GM19468 (cell line): ENCODE data around the gene ITFG2.
A peak's percentile ranks its signal among the peaks of the same experiment; 100 is the strongest.

ENCODE experiments used
- ATAC-seq: cut with Tn5 transposase; IDR thresholded peaks from one replicate; pipeline ENCODE4 v1.9.1; 2021; ENCODE audit warnings: mild to moderate bottlenecking, moderate library complexity, moderate number of reproducible peaks; ENCODE audit not compliant: unreplicated experiment; ENCODE audit errors: extremely low read depth

ITFG2 gene

DNA sequence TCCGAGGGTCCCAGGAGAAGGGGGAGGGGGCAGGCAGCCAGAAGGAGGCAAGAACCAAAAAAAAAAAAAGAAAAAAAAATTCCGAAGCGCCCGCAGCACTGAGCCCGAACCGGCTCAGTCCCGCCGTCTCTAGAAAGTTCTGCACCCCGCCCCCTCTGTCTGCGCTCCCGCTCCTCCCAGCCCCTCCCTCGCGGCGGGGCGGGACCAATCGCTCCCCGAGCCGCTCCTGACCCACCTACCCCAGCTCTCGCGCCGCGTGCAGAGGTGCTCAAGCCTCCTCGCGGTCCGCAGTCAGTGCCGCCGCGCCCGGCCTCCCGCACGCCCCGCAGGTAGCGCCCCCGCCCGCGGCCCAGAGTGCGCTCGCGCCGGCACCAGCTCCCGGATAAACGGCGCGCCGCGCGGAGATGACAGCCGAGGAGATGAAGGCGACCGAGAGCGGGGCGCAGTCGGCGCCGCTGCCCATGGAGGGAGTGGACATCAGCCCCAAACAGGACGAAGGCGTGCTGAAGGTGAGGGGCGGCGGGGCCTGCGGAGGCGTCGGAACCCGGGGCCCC is 17.7 kb upstream of the ITFG2 start, which contains the start of gene FKBP4:
Gene FKBP4, plus strand, starts transcription at position 235 of the 554 bp plus-strand sequence. Its CDS starts 170 bp downstream, at position 405.
- peak; percentile 62 for ATAC-seq

DNA sequence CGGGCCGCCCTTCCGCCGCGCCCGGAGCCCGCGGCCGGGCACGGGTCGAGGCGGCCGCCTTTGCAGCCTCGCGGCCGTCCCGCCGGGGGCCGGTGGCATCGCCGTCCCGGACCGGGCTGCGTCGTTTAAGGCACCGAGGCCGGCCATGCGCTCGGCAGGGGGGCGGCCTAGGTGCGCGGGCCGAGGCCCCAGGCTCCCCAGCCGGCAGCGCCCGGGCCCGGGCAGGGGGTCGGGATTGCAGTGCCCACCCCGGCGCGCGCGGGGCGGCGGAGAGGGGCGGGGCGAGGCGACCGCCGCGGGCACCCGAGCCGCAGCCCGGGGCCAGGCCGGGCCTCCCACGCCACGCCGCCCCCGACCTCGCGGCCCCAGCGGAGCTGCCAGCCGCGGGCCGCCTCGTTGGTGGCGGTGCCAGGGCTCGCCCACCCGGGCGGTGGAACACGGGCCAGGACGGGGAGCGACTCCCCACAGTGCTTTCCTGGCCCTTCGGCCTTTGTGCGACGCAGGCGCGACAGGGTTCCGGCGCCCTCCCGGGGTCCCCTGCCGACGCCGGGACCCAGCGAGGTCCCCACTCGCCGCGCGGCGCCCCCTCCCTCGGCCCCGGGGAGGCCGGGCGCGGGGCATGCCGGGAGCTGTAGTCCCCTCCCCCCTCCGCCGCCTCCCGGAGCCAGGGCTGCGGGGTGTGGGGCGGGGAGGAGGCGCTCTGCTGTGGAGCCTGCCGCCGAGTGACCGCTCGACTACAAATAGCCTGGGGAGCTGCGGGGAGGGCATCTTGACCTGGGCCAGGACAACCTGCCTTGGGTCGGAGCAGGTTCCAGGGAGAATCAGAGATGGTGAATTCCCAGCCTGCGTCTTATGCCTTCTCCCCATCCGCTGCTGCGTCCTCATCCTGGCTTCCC is 16.9 kb upstream of the ITFG2 start:
- peak; percentile 36 for ATAC-seq

DNA sequence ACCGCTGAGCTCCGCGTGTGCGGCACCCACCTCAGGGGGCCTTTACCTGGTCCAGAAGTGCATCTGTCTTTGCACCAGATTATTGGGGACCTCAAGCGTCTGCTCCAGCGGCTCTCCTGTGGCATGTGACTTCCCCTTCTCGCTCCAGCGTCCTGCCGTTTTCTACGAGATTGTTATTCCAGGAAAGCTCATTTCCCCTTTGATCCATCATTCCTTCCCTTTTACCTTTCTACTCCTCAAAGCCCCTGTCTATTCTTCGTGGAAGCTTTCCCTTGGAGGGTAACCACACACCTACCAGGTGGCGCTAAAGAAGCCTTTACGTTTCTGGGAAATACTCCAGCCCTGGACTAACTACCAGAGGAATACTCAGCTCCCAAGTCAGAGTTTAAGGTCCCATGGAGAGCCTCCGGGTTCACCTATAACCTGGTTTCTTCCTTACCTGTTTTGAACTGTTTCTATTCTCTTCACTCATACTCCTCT is 16.2 kb upstream of the ITFG2 start:
- no peak for ATAC-seq

DNA sequence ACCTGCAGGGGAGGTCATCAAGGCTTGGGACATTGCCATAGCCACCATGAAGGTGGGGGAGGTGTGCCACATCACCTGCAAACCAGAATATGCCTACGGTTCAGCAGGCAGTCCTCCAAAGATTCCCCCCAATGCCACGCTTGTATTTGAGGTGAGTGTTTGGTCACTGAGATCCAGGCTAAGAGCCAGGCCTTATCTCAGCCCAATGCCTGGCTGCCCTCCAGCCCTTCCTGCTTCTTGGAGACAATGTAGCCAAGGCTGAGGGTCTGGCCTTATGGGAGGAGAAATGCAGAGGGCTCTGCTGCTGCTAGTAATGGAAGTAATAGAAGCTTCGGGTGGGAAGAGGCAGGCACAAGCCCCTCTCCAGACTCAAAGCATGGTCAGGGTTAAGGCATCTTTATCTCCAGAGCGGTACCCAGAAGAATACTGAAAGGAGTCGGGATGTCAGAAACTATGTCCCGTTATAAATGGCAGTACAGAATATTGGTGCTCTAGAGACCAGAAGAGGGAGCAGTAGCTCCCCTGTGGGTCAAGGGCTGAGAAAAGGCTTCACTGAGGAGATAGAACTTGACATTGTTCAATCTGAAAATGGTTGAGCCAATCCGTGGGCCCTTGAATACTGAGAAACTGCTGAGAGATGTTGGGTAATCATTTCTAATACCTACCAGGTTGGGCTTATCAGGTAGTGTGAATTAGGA is 14.6 kb upstream of the ITFG2 start:
- ATAC-seq: no peak

DNA sequence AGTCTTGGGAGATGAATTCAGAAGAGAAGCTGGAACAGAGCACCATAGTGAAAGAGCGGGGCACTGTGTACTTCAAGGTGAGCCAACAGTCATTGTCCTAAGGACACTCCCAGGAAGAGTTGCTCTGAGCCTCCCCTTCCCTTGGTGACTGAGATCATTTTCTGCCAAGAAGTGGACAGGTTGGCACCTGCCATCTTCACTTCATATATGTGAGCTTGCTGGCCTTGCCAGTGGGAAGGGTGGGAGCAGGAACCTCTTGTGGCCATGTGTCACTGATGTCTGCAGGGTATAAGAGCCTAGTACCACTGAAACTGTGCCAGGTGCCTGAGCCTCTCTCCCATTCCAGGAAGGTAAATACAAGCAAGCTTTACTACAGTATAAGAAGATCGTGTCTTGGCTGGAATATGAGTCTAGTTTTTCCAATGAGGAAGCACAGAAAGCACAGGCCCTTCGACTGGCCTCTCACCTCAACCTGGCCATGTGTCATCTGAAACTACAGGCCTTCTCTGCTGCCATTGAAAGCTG is 12.4 kb upstream of the ITFG2 start:
- no peak for ATAC-seq

DNA sequence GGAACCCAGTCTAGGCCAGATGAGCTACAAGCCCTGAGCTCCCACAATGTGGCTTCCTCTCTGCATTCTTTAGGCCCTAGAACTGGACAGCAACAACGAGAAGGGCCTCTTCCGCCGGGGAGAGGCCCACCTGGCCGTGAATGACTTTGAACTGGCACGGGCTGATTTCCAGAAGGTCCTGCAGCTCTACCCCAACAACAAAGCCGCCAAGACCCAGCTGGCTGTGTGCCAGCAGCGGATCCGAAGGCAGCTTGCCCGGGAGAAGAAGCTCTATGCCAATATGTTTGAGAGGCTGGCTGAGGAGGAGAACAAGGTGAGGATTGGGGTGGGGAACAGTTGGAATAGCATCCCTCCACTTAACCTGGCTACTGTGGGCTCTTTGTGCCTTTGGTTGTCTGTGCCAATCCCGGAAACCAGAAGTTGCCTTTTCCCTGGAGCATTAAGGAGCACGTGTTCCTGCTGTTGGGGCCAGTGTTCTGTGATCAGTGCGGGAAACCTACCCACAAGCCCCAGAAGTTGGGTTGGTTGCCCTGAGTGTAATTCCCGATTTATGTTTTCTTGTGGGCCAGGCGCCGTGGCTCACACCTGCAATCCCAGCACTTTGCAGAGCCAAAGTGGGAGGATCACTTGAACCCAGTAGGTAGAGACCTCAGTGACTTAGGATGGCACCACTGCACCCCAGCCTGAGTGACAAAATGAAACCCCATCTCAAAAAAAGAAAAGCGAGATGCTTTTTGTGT is 11.3 kb upstream of the ITFG2 start:
- no peak for ATAC-seq

DNA sequence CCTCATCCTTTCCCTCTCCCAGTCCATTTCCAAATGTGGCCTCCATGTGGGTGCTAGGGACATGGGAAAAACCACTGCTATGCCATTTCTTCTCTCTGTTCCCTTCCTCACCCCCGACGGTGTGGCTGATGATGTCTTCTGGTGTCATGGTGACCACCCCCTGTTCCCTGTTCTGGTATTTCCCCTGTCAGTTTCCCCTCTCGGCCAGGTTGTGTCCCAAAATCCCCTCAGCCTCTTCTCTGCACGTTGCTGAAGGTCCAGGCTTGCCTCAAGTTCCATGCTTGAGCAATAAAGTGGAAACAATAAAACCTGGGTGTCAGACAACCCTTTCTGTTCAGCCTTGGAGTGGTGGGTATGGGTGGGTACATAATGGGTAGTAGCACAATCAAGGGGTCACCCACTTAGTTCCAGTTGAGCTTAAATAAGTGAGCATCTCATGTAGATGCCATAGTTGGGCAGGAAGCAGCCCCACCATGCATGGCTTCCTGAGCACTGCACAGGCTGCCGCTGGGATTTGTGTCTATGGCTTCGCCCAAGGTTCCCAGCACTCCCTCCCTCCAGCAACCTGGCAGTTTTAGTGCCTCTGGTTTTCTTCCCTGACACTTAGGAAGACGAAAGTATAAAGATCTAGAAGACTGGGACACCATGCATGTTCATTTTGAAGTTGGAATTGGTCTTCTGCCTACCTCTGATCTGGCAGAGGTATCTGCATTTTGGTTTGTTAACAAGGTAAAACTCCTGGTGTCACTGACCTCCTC is 8.7 kb upstream of the ITFG2 start:
- ATAC-seq: no peak

DNA sequence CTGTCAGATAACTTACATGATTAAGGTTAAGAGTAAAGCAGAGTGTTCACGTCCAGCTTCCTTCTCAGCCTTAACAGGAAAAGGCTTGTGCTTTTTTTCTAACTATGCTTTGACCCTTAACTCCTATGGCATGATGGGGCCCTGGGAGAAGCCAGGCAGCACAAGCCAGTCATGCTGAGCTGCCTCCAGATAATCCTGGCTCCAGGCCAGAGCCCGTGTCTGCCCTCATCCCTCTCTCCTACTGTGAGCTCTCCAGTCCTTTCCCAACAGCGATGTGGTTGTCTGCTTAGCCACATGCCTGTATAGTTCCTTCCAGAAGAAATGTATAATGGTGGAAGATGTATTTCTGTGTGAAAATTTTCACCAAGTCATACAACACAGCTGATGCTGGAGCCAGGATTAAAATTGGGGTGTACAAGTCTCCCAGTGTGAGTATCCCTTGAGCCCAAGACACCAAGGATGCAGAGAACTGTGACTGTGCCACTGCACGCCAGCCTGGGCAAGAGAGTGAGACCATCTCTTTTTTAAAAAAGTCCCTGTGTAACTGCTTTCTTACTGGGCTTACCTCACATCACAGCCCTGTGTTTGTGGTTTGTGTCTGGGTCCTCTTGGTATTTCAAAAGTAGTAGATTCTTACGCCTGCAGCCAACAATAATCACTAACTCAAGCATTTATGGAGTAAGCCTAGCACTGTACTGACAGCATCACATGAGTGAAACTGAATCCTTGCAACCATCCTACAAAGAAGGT is 7.9 kb upstream of the ITFG2 start:
- ATAC-seq: no peak

DNA sequence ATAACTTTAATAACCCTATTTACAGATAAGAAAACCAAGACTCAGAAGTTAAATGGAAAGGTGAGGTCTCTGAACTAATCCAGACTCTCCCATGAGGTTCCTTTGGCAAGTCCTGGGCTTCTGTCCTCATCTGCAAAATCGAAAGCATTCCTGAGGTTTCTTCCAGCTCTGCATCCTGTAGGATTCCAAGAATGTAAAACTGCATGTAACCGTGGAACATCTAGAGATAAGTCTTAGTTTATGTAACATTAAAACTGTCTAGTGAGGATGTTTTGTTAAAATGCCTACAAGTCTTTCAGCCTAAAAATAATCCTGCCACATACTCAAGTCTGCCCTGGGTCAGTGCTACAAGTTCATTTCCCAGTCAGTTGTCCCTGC is 7.3 kb upstream of the ITFG2 start:
- ATAC-seq: no peak

DNA sequence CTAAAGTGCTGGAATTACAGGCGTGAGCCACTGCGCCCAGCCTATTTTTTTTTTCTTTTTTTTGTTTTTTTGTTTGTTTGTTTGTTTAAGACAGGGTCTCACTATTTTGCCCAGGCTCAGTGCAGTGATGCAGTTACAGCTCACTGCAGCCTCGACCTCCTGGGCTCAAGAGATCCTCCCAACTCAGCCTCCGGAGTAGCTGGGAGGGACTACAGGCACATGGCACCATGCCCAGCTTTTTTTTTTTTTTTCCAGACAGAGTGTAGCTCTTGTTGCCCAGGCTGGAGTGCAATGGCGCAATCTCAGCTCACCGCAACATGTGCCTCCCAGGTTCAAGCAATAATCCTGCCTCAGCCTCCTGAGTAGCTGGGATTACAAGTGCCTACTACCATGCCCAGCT is 5.8 kb upstream of the ITFG2 start:
- no peak for ATAC-seq

DNA sequence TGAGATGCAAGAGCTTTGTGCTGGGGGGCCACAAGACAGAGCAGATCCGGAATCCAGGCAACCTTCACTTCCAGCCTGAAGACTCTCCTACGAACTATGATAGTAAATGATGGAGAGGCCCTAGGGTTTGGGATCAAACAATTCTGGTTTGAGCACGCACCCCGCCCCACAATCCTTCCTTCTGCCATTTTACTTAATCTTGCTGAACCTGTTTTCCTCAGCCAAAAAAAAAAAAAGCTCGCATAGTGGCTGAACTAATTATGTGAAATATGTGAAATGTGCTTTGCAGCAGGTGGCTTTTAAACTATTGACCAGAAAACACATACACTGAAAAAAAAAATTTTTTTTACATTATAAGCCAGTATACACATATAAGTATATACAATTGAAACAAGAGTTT is 667 bp upstream of the ITFG2 start:
- ATAC-seq: no peak

DNA sequence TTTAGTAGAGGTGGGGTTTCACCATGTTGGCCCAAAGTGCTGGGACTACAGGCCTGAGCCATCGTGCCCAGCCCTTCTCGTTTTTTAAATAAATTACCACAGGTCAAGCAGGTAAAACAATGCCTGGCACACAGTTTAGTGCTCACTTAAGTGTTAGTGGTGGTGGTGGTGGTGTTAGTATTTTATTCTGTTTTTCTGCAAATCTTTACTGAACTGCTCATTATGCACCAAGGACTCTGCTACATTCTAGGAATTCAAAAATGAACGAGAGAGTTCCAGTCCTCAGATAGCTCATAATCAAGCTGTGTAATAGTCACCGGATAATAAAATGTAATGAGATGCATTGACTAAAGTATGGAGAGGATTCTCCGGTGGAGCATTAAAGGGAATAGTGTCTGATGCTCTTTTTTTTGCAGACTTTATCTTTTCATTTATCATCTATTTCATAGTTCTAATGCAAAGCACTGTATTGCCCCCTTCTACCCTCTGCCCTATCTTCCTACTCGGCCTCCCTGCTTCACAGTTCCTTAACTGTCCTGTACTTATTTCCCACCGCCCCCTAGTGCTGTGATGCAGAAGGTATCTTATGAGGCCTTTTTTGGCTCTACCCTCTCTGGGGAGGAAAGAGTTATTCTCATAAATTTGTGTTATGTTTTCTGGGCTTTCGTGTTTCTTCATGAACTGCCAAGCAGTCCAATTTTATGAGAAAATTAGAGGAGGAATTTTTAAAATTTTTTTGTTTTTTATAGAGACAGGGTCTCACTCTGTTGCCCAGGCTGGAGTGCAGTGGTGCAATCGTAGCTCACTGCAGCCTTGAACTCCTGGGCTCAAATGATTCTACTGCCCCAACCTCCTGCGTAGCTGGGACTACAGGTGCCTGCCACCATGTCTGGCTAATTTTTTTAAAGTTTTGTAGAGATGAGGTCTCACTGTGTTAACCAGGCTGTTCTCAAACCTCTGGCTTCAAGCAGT is 1.0 kb downstream of the ITFG2 start:
- ATAC-seq: no peak

DNA sequence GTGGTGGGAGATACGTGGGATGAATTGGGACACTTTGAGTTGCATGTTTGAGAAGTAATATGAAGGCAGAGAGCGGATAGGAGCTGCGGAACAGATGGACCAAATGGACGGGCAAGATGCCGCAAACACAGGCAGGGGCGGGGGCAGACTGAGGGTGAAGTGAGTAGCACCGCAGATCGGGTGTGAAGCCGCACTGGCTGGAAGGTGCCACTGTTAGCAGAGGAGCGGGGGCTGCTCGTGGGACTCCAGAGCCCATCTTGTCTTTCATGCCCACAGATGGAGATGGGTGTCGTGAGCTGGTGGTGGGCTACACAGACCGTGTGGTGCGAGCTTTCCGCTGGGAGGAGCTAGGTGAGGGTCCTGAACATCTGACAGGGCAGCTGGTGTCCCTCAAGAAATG is 7.3 kb downstream of the ITFG2 start:
- no peak for ATAC-seq

DNA sequence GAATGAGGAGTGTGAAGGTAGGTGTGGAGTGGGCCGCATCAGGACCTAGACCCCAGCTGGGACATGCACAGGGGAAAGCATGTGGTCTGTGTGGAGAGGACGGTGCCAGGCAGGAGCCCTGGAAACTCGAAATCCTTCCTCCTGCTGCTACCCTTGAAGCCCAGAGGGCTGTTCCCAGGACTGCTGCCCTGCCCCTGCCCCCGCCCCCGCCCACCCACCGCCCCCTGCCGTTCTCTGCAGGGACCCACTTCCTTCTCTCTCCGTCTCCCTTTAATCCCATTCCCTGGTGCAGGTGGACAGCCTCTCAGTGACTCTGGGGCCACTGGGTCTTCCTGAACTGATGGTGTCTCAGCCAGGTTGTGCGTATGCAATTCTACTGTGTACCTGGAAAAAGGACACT is 8.0 kb downstream of the ITFG2 start:
- no peak for ATAC-seq

DNA sequence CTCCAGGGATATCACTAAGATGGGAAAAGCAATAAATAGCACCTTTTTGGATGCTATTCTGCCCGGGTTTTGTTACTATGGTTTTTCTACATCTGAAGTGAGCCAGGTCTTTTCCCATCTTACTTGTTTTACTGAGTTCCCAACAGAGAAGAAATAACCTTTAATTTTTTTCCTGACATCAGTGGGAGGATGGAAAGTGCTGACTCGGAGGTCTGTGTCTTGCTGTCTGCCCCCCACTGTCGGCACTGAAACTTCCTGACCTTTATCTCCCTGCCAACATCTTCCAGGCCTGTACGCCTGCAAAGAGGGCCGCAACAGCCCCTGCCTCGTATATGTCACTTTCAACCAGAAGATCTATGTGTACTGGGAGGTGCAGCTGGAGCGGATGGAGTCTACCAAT is 11.0 kb downstream of the ITFG2 start:
- ATAC-seq: no peak

DNA sequence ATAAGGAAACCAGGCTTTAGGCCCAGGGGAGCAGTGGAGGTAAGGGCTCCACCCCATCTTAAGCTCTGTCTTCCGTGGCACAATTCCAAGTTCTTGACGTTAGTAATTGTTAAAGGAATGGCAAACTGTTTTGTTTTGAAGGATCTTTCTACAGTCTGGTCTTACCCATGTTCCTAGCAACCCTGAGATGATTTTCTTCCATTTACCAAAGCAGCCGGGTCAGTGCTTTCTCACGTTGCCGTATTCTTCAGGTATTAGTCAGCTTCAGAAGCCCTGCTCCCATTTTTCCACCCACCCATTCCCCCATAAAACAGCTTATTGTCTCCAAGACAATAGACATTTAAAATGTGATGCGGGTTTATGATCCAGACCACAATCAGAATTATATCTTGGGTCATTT is 12.1 kb downstream of the ITFG2 start:
- no peak for ATAC-seq

DNA sequence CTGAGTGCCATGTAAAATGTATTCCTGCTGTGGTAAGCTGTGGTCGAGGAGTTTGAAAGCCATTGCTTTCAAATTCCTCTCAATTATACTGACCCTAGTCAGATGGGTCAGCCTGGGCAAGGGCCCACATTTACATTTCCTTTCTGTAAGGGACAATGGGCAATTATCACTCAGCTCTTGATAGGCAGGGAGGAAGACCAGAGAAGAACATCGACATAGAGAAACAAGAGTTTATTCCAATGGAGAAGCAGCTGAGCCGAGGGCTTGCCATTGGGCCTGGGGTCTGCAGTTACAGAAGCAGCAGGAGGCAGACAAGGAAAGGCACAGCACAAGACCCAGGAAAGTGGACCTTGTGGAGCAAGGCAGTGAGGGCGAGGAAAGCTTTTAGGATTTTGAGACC is 12.7 kb downstream of the ITFG2 start:
- no peak for ATAC-seq

DNA sequence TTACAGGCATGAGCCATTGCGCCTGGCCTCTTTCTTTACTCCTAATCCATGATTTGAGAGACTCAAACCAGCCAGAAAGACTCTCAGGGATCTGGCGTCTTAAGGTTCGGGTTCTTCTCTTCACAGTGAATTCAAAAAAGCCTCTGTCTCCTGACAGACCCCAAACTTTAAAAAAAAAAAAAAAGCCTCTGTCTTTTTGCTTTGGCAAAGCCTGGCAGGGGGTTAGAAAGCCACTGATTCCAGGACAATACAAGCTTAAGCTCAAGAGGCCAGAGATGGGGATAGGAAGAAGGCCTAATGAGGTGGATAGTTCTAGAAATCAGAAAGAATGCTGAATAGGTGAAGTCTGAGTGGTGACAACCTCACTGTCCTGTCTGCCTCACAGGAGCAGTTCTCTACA is 13.6 kb downstream of the ITFG2 start:
- ATAC-seq: no peak
